EL (cell line): ENCODE results near the gene SLC3A2.
A peak's percentile ranks its signal among the peaks of the same experiment; 100 is the strongest.

Source experiments
- DNase-seq: peaks from one replicate; pipeline ENCODE4 v3.0.0-alpha.2; 2016

The SLC3A2 gene

GRCh38 chr11:62911137-62912130 lies 30.7 kb downstream of the SLC3A2 start:
- no peak for DNase-seq

- no peak for DNase-seq
These were observed 31.6 kb downstream of the SLC3A2 start for GRCh38 chr11:62912268-62912667.

- DNase-seq = no peak
These were observed 33.7 kb downstream of the SLC3A2 start for GRCh38 chr11:62914416-62914815.

GRCh38 chr11:62917906-62918502 lies 37.3 kb downstream of the SLC3A2 start:
- DNase-seq = no peak

GRCh38 chr11:62918531-62918930 lies 37.8 kb downstream of the SLC3A2 start:
- DNase-seq = no peak

GRCh38 chr11:62919476-62919875 lies 38.8 kb downstream of the SLC3A2 start:
- DNase-seq = no peak

GRCh38 chr11:62919898-62920640 lies 39.4 kb downstream of the SLC3A2 start:
- DNase-seq = no peak

GRCh38 chr11:62921201-62921572 lies 40.5 kb downstream of the SLC3A2 start, which contains the start of gene CHRM1:
Gene CHRM1, minus strand, starts transcription at chr11:62921363. Its CDS starts 10,263 bp downstream, at chr11:62911100.
- no peak for DNase-seq

- DNase-seq = peak; percentile 61
These were observed 41.0 kb downstream of the SLC3A2 start for GRCh38 chr11:62921573-62922188.

GRCh38 chr11:62922189-62922589 lies 41.5 kb downstream of the SLC3A2 start:
- no peak for DNase-seq

GRCh38 chr11:62922653-62923431 lies 42.1 kb downstream of the SLC3A2 start:
- peak; percentile 19 for DNase-seq

- no peak for DNase-seq
These were observed 43.1 kb downstream of the SLC3A2 start for GRCh38 chr11:62923601-62924411.

- DNase-seq = no peak
These were observed 44.6 kb downstream of the SLC3A2 start for GRCh38 chr11:62925308-62925707.

GRCh38 chr11:62925745-62926679 lies 45.3 kb downstream of the SLC3A2 start:
- no peak for DNase-seq

GRCh38 chr11:62926680-62927455 lies 46.2 kb downstream of the SLC3A2 start:
- no peak for DNase-seq

GRCh38 chr11:62928011-62928410 lies 47.3 kb downstream of the SLC3A2 start:
- DNase-seq = no peak

- DNase-seq = no peak
These were observed 49.5 kb downstream of the SLC3A2 start for GRCh38 chr11:62930157-62930556.

- DNase-seq = no peak
These were observed 50.0 kb downstream of the SLC3A2 start for GRCh38 chr11:62930666-62931065.
